Naive B cell (primary cell): ENCODE data around the gene SLC6A20. TPM values are rescaled to one million over a fixed set of nuclear protein-coding genes. Genes with fewer than 3 reads are reported as not detected.
"Not testable (repeated sequence)": the region's sequence is repeated elsewhere in the genome, so short reads cannot be mapped to it uniquely, and the experiment has no call there.

Source experiments
- ATAC-seq, 2 donors: fragments of 150-1000 bp; cut with Tn5 transposase; 2 replicates each; pipeline ENCODE4 v1.10.0; 2021; ENCODE audit warnings: low read depth in 2 of 2, mild to moderate bottlenecking in 2 of 2, moderate library complexity in 2 of 2
- DNase-seq: peaks from one replicate; pipeline ENCODE4 v3.0.0; 2022
- H3K27ac Mint-ChIP-seq, 6 donors: one replicate each; pipeline ENCODE4 v1.8.0; 2020 to 2022; ENCODE audit warnings: mild to moderate bottlenecking in 6 of 6, mixed read lengths in 6 of 6, moderate library complexity in 5 of 6, inconsistent platforms in 2 of 6
- H3K27me3 Mint-ChIP-seq, 3 donors: one replicate each; pipeline ENCODE4 v1.8.0; 2021 to 2022; ENCODE audit warnings: mixed read lengths in 3 of 3, mild to moderate bottlenecking in 1 of 3
- H3K36me3 Mint-ChIP-seq, 2 donors: one replicate each; pipeline ENCODE4 v1.8.0; 2020 to 2022; ENCODE audit warnings: mixed read lengths in 2 of 2, inconsistent platforms in 1 of 2, mild to moderate bottlenecking in 1 of 2
- H3K4me1 Mint-ChIP-seq, 3 donors: one replicate each; pipeline ENCODE4 v1.8.0; 2020 to 2022; ENCODE audit warnings: mixed read lengths in 3 of 3, inconsistent platforms in 1 of 3, mild to moderate bottlenecking in 1 of 3, moderate library complexity in 1 of 3
- H3K4me3 Mint-ChIP-seq, 8 donors: one replicate each; pipeline ENCODE4 v1.8.0; 2020 to 2022; ENCODE audit warnings: mild to moderate bottlenecking in 8 of 8, mixed read lengths in 8 of 8, moderate library complexity in 8 of 8, inconsistent platforms in 2 of 8
- H3K9me3 Mint-ChIP-seq, 7 donors: one replicate each; pipeline ENCODE4 v1.8.0; 2020 to 2022; ENCODE audit warnings: mixed read lengths in 7 of 7, mild to moderate bottlenecking in 5 of 7, inconsistent platforms in 2 of 7, moderate library complexity in 1 of 7
- polyA plus RNA-seq, 6 donors: library from polyadenylated mRNA; unstranded; fragments of 300-500 nt; fragmentation: Illumina TruSeq; gene quantifications; one replicate each; pipeline ENCODE4 v1.2.3, GENCODE V29; 2021; ENCODE audit warnings: low read depth in 6 of 6

The SLC6A20 gene
- polyA plus RNA-seq, 6 donors from 2014 or later: 0.93 TPM; not detected in 5

- not testable (repeated sequence) for H3K36me3 Mint-ChIP-seq, ATAC-seq, H3K9me3 Mint-ChIP-seq
Measured at GRCh38 chr3:45757141-45757540, 39.2 kb downstream of the SLC6A20 start.

GRCh38 chr3:45756055-45756454 is 40.3 kb downstream of the SLC6A20 start:
- no peak overlapping the region for H3K27ac Mint-ChIP-seq
- no peaks in the 10 kb centered on the region for H3K4me1 Mint-ChIP-seq
- no peak overlapping the region for H3K4me3 Mint-ChIP-seq
- ATAC-seq: no peak
- no peak for DNase-seq
- H3K36me3 Mint-ChIP-seq: peaks cover 0 to 9% of the 10 kb centered on the region in 2 donors
- no peaks in the 10 kb centered on the region for H3K9me3 Mint-ChIP-seq
- H3K27me3 Mint-ChIP-seq: peaks cover 0 to 7% (median 0%) of the 10 kb centered on the region in 3 donors

More at GRCh38 chr3:45757141-45757540, 39.2 kb downstream of the SLC6A20 start:
- not testable (repeated sequence) for H3K4me3 Mint-ChIP-seq, DNase-seq, H3K27ac Mint-ChIP-seq, H3K4me1 Mint-ChIP-seq
- H3K27me3 Mint-ChIP-seq: peaks cover 0 to 12% (median 0%) of the 10 kb centered on the region in 3 donors

- peak overlapping the region in 1 of 6 donors; percentile 84 for H3K27ac Mint-ChIP-seq
- no peak for DNase-seq
- peaks cover 0 to 9% of the 10 kb centered on the region in 2 donors for H3K36me3 Mint-ChIP-seq
- H3K4me3 Mint-ChIP-seq: no peak overlapping the region
- no peaks in the 10 kb centered on the region for H3K27me3 Mint-ChIP-seq
- ATAC-seq: no peak
- H3K9me3 Mint-ChIP-seq: no peaks in the 10 kb centered on the region
- no peaks in the 10 kb centered on the region for H3K4me1 Mint-ChIP-seq
Measured at GRCh38 chr3:45754461-45754860, 41.9 kb downstream of the SLC6A20 start.

- Mint-ChIP-seq H3K9me3 (no peaks in the 10 kb centered on the region), H3K4me1 (peaks cover 0 to 5% (median 5%) of the 10 kb centered on the region in 3 donors), H3K27me3 (no peaks in the 10 kb centered on the region), H3K36me3 (peaks cover 0 to 9% of the 10 kb centered on the region in 2 donors), H3K27ac (no peak overlapping the region), H3K4me3 (peak overlapping the region in 1 of 8 donors; percentile 17)
- ATAC-seq: no peak
- no peak for DNase-seq
Measured at GRCh38 chr3:45753095-45753494, 43.2 kb downstream of the SLC6A20 start.

- H3K9me3 Mint-ChIP-seq: no peaks in the 10 kb centered on the region
- peak overlapping the region in 1 of 8 donors; percentile 18 for H3K4me3 Mint-ChIP-seq
- H3K4me1 Mint-ChIP-seq: peaks cover 0 to 5% (median 5%) of the 10 kb centered on the region in 3 donors
- H3K27me3 Mint-ChIP-seq: no peaks in the 10 kb centered on the region
- no peak for DNase-seq
- H3K27ac Mint-ChIP-seq: peak overlapping the region in 1 of 6 donors; percentile 31
- no peak for ATAC-seq
- H3K36me3 Mint-ChIP-seq: peaks cover 0 to 9% of the 10 kb centered on the region in 2 donors
Measured at GRCh38 chr3:45751537-45752242, 44.6 kb downstream of the SLC6A20 start.

GRCh38 chr3:45749880-45750279 is 46.5 kb downstream of the SLC6A20 start:
- Mint-ChIP-seq H3K4me3 (no peak overlapping the region), H3K36me3 (peaks cover 0 to 9% of the 10 kb centered on the region in 2 donors), H3K9me3 (no peaks in the 10 kb centered on the region), H3K27me3 (no peaks in the 10 kb centered on the region), H3K27ac (no peak overlapping the region), H3K4me1 (peaks cover 0 to 5% (median 5%) of the 10 kb centered on the region in 3 donors)
- ATAC-seq: no peak
- DNase-seq: no peak

DNA sequence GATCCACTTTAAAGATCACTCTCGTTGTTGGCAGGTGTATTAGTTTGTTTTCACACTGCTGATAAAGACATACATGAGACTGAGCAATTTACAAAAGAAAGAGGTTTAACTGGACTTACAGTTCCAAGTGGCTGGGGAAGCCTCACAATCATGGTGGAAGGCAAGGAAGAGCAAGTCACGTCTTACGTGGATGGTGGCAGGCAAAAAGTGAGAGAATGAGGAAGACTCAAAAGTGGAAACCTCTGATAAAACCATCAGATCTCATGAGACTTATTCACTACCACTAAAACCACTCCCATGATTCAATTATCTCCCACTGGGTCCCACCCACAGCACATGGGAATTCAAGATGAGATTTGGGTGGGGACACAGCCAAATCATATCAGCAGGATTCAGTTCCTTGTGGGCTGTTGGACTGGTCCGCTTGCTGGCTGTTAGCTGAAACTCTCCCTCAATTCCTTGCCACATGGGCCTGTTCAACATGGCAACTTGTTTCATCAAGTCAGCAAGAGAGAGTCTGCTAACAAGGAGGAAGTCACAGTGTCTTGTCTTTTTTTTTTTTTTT is 47.2 kb downstream of the SLC6A20 start:
- not testable (repeated sequence) for H3K4me1 Mint-ChIP-seq, ATAC-seq, H3K4me3 Mint-ChIP-seq, DNase-seq, H3K9me3 Mint-ChIP-seq, H3K36me3 Mint-ChIP-seq, H3K27me3 Mint-ChIP-seq
- peak overlapping the region in 1 of 6 donors; percentile 19 for H3K27ac Mint-ChIP-seq

DNA sequence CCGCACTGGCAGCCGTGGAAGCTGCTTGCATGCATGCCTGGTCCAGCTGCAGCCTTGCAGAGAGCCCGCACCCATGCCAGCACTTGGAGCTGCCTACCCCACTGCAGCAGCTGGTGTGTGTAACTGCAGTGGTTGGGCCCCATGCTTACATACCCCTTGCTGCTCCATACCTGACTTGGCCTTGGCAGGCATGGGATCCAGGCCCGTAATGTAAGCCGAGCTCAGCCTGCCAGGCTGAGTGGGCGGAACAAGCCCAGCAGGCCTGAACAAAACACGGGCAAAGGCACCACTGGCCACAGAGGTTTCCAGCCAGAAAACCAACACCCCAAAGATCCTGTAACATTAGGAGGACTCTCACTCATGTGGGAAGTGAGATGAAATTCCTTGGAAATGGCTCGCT is 48.3 kb downstream of the SLC6A20 start:
- Mint-ChIP-seq H3K4me3 (no peak overlapping the region), H3K9me3 (no peaks in the 10 kb centered on the region), H3K36me3 (no peaks in the 10 kb centered on the region), H3K4me1 (peaks cover 0 to 5% (median 5%) of the 10 kb centered on the region in 3 donors), H3K27me3 (no peaks in the 10 kb centered on the region), H3K27ac (no peak overlapping the region)
- no peak for ATAC-seq
- no peak for DNase-seq

DNA sequence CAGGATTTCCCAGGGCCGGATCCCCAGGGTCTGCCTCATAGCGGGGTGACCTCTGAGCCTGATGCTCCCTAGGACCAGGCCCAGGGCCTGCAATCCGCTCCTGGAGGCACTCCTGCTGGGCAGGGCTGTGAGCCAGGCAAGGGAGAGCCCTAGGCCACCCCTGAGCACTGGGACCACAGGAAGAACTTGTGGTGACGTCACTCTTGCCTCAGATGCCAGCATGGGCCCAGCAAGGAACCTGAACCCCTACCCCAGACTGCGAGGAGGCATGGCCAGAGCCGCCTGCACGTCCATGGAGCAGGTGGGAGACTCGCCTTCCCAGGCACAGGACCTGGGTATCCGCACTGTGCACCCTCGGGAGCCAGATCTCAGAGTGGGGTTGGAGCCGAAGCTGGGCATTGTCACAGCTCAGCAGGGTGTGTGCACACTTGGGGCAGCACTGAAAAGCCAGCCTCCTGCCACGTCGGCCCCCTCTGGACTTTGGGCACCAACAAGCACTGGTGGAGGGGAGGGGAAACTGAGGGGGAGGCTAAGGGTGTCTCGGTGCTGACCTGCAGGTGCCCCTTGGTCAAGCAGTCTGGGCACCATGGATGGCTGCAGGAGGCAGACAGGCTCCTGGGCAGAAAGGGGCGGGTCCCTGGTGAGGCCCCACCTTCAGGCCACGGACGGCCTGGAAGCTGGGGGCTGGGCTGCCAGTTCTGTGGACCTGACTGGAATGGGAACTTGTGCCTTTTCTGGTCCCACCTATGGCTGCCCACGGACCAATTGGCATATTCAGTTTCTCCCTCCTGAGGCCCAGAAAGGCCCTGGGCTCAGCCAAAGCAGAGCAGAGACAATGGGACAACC is 49.3 kb downstream of the SLC6A20 start:
- H3K27me3 Mint-ChIP-seq: no peaks in the 10 kb centered on the region
- ATAC-seq: no peak
- no peak overlapping the region for H3K27ac Mint-ChIP-seq
- peaks cover 4 to 11% (median 10%) of the 10 kb centered on the region in 3 donors for H3K4me1 Mint-ChIP-seq
- H3K36me3 Mint-ChIP-seq: no peaks in the 10 kb centered on the region
- H3K9me3 Mint-ChIP-seq: no peaks in the 10 kb centered on the region
- no peak overlapping the region for H3K4me3 Mint-ChIP-seq
- DNase-seq: no peak

DNA sequence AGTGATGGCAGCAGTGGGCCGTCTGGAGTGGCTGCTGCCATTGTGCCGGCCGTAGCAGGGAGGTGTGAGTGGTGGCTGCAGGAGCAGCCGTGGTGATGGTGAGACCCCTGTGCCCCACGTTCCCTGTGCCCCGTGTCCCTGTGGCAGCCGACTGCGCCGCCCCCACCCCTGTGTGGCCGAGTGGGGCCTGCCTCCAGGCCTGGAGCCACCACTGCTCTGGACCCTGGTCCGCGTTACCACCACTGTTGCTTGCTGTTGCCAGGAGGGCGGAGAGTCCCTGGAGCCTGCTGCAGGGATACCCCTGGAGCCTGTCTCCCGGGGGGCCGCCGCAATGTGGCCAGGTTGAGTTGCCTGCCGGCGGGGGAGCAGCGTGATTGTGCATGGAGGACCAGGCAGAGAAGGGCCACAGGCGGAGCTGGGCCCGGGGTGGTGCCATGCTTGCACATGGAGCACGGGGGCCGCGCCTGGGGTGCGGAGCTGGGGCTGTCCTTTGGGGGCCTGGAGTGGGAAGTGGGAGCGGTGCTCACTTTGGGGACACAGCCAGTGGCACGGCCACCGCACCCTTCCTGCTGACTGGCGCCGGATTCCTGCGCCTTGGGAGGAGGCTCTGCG is 50.1 kb downstream of the SLC6A20 start:
- ATAC-seq (no peak), DNase-seq (no peak)
- H3K27me3 Mint-ChIP-seq: no peaks in the 10 kb centered on the region
- peaks cover 1 to 3% of the 10 kb centered on the region in 2 donors for H3K36me3 Mint-ChIP-seq
- no peaks in the 10 kb centered on the region for H3K9me3 Mint-ChIP-seq
- no peak overlapping the region for H3K27ac Mint-ChIP-seq
- peaks cover 11 to 18% (median 18%) of the 10 kb centered on the region in 3 donors for H3K4me1 Mint-ChIP-seq
- H3K4me3 Mint-ChIP-seq: no peak overlapping the region

DNA sequence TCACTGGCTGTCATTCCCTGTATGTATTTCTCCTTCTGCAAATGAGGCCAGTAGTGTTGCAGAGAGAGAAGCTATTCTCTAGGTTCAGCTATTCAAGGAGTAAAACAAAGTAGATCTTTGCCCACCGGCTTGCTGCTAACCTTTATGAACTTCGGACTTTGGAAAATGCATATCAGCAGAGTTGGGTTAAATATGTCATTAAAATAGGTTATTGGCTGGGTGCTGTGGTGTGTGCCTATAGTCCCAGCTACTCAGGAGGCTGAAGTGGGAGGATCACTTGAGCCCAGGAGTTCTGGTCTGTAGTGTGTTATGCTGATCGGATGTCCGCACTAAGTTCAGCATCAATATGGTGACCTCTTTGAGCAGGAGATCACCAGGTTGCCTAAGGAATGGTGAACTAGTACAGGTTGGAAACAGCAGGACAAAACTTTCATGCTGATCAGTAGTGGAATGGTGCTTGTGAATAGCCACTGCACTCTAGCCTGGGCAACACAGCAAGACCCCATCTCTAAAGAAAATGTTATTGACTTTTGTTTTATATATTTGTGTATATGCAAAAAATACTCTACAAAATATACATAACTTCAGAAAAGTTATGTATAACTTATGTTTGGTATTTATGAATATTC is 53.8 kb downstream of the SLC6A20 start:
- H3K4me3 Mint-ChIP-seq: peak overlapping the region in 5 of 8 donors; percentile 28 to 80 (median 64)
- no peaks in the 10 kb centered on the region for H3K27me3 Mint-ChIP-seq
- ATAC-seq (no peak), DNase-seq (no peak)
- H3K9me3 Mint-ChIP-seq: no peaks in the 10 kb centered on the region
- H3K4me1 Mint-ChIP-seq: peaks cover 22 to 30% (median 28%) of the 10 kb centered on the region in 3 donors
- peak overlapping the region in 5 of 6 donors; percentile 8 to 88 (median 68) for H3K27ac Mint-ChIP-seq
- peaks cover 19 to 22% of the 10 kb centered on the region in 2 donors for H3K36me3 Mint-ChIP-seq

- Mint-ChIP-seq H3K27ac (peak overlapping the region; percentile 8 to 97 (median 83)), H3K9me3 (no peaks in the 10 kb centered on the region), H3K4me3 (peak overlapping the region in 6 of 8 donors; percentile 5 to 80 (median 63)), H3K27me3 (no peaks in the 10 kb centered on the region), H3K36me3 (peaks cover 20 to 26% of the 10 kb centered on the region in 2 donors), H3K4me1 (peaks cover 22 to 30% (median 28%) of the 10 kb centered on the region in 3 donors)
- peak; percentile 54 to 76 for ATAC-seq
- peak; percentile 15 for DNase-seq
Measured at GRCh38 chr3:45741742-45742460, 54.4 kb downstream of the SLC6A20 start.
